Muscle layer of duodenum (tissue), 2 donors: ENCODE data around the gene STOML2.

ENCODE experiments used
- H3K27ac ChIP-seq: one replicate; pipeline ENCODE4 v1.7.0; 2013; ENCODE audit warnings: mild to moderate bottlenecking, low read length
- H3K27me3 ChIP-seq: one replicate; pipeline ENCODE4 v1.7.0; 2013; ENCODE audit warnings: low read depth, mild to moderate bottlenecking, control low read depth, low read length
- H3K36me3 ChIP-seq, 2 donors: one replicate each; pipeline ENCODE4 v1.7.0; 2013; ENCODE audit warnings: low read length in 2 of 2, control low read depth in 1 of 2, mild to moderate bottlenecking in 1 of 2; ENCODE audit not compliant: insufficient read depth in 2 of 2, control insufficient read depth in 1 of 2
- H3K4me1 ChIP-seq, 2 donors: one replicate each; pipeline ENCODE4 v1.7.0; 2013; ENCODE audit warnings: low read length in 2 of 2, mild to moderate bottlenecking in 2 of 2, control low read depth in 1 of 2, moderate library complexity in 1 of 2; ENCODE audit not compliant: insufficient read depth in 2 of 2, control insufficient read depth in 1 of 2
- H3K4me3 ChIP-seq, 2 donors: one replicate each; pipeline ENCODE4 v1.7.0; 2013; ENCODE audit warnings: low read length in 2 of 2, low read depth in 1 of 2, mild to moderate bottlenecking in 1 of 2
- H3K9me3 ChIP-seq, 2 donors: one replicate each; pipeline ENCODE4 v1.7.0; 2013; ENCODE audit warnings: low read length in 2 of 2, control low read depth in 1 of 2, mild to moderate bottlenecking in 1 of 2; ENCODE audit not compliant: control insufficient read depth in 1 of 2
- donor health status: healthy.

STOML2 gene

DNA sequence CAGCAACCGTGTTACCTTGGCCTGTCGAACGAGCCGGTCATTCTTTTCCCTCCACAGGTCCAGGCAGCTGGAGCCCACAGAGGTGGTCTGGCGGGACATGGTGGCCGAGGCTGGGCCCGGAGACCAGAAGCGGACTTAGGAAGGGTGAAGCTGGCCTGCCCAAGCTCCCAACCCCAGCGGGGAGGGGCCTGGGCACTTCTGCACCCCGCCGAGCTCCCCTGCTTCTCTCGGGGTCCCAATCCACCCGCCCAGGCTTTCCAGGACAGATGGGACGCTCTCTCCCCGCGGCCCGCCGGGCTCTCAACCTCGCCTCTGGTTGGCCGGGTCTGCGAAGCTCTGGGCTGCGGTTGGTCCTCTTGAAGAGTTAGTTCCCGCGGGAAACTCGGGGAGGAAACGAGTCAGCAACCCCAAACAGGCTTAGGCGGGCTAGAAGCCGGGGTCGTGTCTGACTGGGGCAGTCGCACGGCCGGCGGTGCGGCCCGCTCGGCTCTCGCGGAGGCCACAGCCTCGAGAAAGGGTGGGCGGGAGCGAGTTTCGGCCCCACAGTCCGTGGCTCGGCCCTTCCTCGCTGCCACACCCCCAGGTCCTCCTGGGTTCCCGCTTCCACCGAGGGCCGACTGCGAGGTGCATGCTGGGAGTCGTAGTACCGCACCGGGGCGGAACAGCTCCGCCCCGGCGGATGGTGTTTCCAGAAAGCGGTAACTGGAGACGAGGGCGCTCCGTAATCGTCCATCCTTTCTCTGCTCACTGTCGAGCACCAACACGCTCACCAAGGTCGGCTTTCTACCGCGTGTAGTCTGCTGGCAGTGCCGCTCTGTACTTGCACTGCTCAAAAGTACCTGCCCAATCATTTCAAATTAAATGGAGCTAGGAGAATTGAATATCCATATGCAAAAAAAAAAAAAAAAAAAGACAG lies 23.2 kb downstream of the STOML2 start, which contains the start of gene FANCG:
Gene FANCG, minus strand, starts transcription at position 517 of the 916 bp plus-strand sequence. Its CDS starts 418 bp downstream, at position 99.
- H3K4me1 ChIP-seq: peaks cover 12 to 15% of the 10 kb centered on the region in 2 donors
- no peaks in the 10 kb centered on the region for H3K9me3 ChIP-seq
- peak within 1 kb of the TSS; percentile 83 to 96 for H3K4me3 ChIP-seq
- peak within 1 kb of the TSS; percentile 39 for H3K27ac ChIP-seq
- H3K27me3 ChIP-seq: no peaks in the 10 kb centered on the region
- peaks cover 4 to 11% of the 10 kb centered on the region in 2 donors for H3K36me3 ChIP-seq

DNA sequence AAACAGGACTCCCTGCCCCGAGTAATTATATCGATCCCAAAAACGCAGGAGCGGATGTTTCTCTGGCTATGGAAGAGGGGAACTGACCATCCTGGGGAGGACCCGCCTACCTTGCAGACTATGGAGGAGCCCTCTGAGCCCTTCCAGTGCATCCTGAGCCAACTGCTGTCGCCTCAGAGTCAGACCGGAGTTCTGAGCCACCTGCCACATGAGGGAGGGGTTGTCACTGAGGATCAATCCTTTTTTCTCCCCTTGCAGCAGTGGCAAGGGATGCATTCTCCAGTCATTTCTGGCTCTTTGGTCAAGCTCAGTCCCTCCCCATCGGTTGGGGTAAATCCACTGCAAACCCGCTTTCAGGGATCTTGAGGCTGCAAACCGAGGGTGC lies 23.9 kb downstream of the STOML2 start:
- Histone ChIP-seq H3K4me1 (peaks cover 12 to 15% of the 10 kb centered on the region in 2 donors), H3K4me3 (peak overlapping the region; percentile 83 to 96), H3K27me3 (no peaks in the 10 kb centered on the region), H3K36me3 (peaks cover 4 to 13% of the 10 kb centered on the region in 2 donors), H3K27ac (peak overlapping the region; percentile 39), H3K9me3 (no peaks in the 10 kb centered on the region)

DNA sequence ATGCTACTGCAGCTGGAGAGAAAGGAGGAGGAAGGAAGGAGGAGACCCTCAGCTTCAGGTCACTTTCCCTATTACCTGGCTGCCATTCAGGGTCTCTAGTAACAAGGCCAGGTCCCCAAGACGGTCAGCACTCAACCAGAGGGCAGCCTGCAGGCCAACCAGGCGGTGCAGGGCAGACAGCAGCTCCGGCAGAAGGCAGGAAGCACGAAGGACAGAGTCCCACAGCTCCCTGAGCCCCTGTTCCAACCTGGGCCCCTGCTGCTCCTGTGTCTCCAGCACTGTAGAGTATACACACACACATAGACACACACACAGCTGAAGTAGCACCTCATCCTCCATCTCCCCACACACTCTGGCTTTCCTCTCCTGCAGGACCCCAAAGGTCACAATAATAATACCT lies 24.9 kb downstream of the STOML2 start:
- Histone ChIP-seq H3K4me1 (peaks cover 12 to 15% of the 10 kb centered on the region in 2 donors), H3K9me3 (no peaks in the 10 kb centered on the region), H3K4me3 (no peak overlapping the region), H3K36me3 (peaks cover 4 to 13% of the 10 kb centered on the region in 2 donors), H3K27me3 (no peaks in the 10 kb centered on the region), H3K27ac (no peak overlapping the region)

DNA sequence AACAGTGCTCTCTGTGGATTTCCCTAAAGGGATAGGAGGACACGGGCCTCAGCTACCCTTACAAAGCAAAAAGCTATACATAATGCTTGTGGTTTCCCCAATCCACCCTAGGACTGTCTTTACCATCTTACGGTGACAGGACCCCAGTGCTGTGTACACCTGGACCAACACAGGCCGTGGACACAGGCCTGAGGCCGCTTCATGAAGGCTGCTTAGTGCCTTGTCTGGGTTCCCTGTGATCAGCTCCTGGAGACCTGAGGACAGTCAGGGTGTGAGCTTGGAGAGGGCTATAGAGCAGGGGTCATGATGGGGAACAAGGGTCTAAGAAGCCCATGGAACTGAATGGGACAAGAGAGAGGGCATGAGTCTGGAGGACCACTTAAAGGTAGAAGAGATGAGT lies 26.1 kb downstream of the STOML2 start:
- Histone ChIP-seq H3K27me3 (no peaks in the 10 kb centered on the region), H3K36me3 (peaks cover 10 to 13% of the 10 kb centered on the region in 2 donors)

DNA sequence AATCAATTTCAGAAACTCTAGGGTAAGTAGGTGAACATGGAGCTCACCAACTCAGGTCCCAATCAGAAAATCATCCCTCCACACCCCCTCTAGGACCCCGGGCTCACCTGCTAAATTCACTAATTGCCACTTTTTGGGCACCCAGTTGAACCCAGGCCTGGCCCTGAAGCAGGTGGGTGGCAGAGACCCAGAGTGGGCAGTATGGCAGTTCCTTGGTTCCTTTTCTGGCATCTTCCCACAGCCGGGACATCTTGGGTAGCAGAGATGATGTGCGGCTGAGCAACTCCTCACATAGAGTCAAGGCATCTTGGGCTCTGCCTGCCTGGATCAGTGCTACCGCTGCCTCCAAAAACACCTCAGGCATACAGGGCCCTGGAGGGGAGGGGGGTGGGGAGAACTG lies 27.6 kb downstream of the STOML2 start:
- Histone ChIP-seq H3K36me3 (peaks cover 13 to 18% of the 10 kb centered on the region in 2 donors), H3K27me3 (no peaks in the 10 kb centered on the region), H3K4me3 (no peak overlapping the region), H3K9me3 (no peaks in the 10 kb centered on the region), H3K4me1 (peaks cover 12 to 23% of the 10 kb centered on the region in 2 donors), H3K27ac (no peak overlapping the region)

More for the DNA sequence above, 26.1 kb downstream of the STOML2 start:
- H3K4me3 ChIP-seq: no peak overlapping the region
- no peaks in the 10 kb centered on the region for H3K9me3 ChIP-seq
- H3K27ac ChIP-seq: no peak overlapping the region
- H3K4me1 ChIP-seq: peaks cover 12 to 15% of the 10 kb centered on the region in 2 donors

DNA sequence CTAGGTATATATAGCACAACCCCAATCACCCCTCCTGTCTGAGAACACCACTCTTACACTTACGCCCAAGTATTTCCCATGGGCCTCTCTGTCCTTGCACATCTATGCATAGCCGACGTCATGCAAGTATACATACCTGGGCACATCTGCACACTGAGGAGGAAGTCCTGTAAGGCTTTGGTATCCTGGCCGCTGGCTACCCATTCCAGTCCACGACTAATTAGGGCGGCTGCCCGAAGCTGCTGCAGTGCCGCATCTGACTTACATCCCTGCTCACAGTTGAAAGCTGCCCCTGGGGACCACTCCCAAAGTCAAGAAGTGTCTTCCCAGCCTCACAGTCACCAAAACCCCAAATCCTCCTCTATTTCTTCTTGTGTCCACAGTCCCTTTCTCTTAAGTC lies 28.1 kb downstream of the STOML2 start:
- Histone ChIP-seq H3K9me3 (no peaks in the 10 kb centered on the region), H3K4me1 (peaks cover 12 to 28% of the 10 kb centered on the region in 2 donors), H3K36me3 (peaks cover 13 to 18% of the 10 kb centered on the region in 2 donors), H3K27me3 (no peaks in the 10 kb centered on the region), H3K4me3 (no peak overlapping the region), H3K27ac (no peak overlapping the region)

DNA sequence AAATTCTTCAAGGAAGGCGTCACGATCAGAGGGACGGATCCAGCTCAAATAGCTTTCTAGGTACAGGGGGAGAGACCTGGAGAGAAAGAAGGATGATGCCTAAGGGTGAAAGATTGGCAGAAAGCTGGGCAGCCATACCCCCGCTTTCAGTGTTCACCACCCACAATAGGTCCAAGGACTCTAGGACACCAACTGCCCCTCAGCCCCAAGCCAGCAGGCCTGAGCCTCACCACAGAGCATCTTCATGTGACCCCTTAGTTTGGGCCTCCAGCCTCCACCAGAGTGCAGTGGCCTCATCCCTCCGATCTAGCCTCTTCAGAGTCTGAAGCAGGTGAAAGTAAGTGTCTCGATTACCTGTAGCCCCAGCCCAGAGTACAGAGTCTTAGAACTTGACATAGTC lies 28.8 kb downstream of the STOML2 start:
- no peaks in the 10 kb centered on the region for H3K9me3 ChIP-seq
- no peak overlapping the region for H3K4me3 ChIP-seq
- peaks cover 9 to 30% of the 10 kb centered on the region in 2 donors for H3K4me1 ChIP-seq
- no peaks in the 10 kb centered on the region for H3K27me3 ChIP-seq
- peaks cover 13 to 18% of the 10 kb centered on the region in 2 donors for H3K36me3 ChIP-seq
- no peak overlapping the region for H3K27ac ChIP-seq

DNA sequence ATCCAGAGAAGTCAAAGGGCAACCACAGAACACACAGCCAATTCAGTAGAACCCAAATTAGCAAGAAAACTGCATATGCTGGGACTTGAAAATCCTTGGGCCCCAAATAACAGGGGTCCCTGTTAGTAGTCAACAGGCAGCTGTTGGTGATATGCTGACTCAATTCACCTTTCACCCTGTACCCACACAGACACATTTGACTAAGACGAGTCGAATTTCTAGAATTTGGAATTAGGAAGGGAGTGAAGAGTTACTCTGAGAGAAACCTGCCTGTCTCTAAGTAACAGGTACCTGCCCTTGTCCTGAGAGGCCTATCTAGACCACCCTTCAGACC lies 29.7 kb downstream of the STOML2 start:
- Histone ChIP-seq H3K4me1 (peaks cover 5 to 30% of the 10 kb centered on the region in 2 donors), H3K4me3 (peak overlapping the region; percentile 85 to 90), H3K27me3 (no peaks in the 10 kb centered on the region), H3K27ac (peak overlapping the region; percentile 76), H3K9me3 (no peaks in the 10 kb centered on the region), H3K36me3 (peaks cover 13 to 18% of the 10 kb centered on the region in 2 donors)

DNA sequence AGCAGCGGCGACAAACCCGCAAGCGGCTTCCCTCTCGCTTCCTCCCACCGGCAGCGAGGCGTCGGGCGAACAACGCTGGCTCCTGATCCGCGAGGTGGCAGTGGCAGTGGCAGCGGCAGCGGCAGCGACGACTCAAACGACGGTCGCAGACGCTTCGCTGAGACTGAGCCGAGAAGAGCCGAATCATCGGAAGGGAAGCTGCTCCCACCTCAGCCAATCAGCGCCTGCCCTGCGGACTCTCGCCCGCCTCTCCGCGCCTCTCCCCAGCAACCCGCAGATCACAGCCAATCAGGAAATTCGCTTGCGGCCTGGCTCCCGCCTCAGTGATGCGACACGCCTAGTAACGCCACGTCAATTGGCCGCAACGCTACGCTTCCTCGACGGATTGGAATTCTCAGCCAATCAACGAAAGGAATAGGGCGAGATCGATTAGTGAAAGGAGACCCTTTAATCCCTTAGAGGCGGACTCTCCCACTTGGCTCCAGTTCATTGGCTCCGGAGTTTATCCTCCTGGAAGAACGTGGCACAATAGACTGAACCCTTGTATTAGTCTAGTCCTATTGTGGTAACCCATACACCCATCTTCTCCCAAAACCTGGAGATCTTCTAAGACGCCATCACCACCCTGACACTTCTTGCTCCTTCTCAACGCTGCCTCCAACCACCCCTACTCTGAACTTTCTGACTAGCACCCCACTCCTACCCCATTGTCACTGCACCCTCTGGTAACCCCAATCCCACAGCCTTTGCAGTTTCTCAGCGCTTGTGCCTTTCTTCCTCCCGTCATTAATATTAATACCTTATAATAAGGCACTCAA lies 30.3 kb downstream of the STOML2 start, which contains the start of gene VCP:
Gene VCP, minus strand, starts transcription at position 165 of the 818 bp plus-strand sequence. CDS start 272 bp downstream, outside the sequence.
- H3K36me3 ChIP-seq: peaks cover 18 to 24% of the 10 kb centered on the region in 2 donors
- H3K27me3 ChIP-seq: no peaks in the 10 kb centered on the region
- peaks cover 4 to 36% of the 10 kb centered on the region in 2 donors for H3K4me1 ChIP-seq
- no peaks in the 10 kb centered on the region for H3K9me3 ChIP-seq
- H3K27ac ChIP-seq: peak within 1 kb of the TSS; percentile 97
- H3K4me3 ChIP-seq: peak within 1 kb of the TSS; percentile 85 to 90

DNA sequence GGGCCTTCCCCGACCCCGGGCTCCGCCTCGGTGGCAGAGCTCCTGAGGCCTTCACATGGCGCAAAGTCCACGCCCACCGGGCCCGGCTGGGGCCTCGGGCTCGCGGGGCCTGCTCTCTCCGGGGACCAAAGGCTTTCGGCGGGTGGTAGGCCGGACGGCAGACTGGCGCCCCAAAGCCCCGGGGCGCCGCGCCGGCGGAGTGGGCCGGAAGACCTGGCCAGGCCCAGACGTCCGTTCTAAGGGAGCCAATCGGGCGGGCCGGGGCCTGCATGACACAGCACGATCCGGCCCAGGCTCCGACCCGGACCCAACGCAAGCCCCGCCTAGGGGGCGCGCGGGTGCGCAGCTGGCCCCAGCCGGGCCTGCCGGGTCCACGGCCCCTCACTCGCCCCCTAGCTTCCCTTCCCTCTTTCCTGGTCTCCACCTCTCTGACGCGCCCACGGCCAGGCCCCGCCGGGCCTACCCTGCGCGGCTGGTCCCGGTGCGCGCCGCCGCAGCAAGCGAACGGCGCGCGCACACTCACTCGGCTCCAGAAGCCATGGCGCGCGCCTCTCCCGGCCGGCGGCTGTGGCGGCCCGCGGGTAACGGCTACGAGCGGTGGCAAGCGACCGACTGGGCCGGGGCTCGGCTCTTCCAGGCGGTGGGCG lies 31.0 kb downstream of the STOML2 start:
- H3K27me3 ChIP-seq: no peaks in the 10 kb centered on the region
- peaks cover 25 to 31% of the 10 kb centered on the region in 2 donors for H3K36me3 ChIP-seq
- H3K4me1 ChIP-seq: peaks cover 4 to 38% of the 10 kb centered on the region in 2 donors
- H3K4me3 ChIP-seq: peak overlapping the region; percentile 85 to 90
- H3K9me3 ChIP-seq: no peaks in the 10 kb centered on the region
- H3K27ac ChIP-seq: peak overlapping the region; percentile 97
